ENCODE data around the gene RPS25. TPM values are rescaled to one million over a fixed set of nuclear protein-coding genes. Genes with fewer than 3 reads are reported as not detected.

RPS25 gene
- total and polyA plus RNA-seq, 2 experiments from 2014 or later, result 1,058 to 1,502 TPM

- 90% methylated on average over 9 of the region's 9 CpGs for WGBS (ENCODE audit: low lambda C conversion rate, missing lambda C conversion rate)
Observed at GRCh38 chr11:119027561-119028345, 9.6 kb upstream of the RPS25 start.

GRCh38 chr11:119026970-119027369 lies 8.8 kb upstream of the RPS25 start:
- no peaks in the 10 kb centered on the region for H3K27me3 ChIP-seq
- H3K27ac ChIP-seq, result peak overlapping the region; percentile 91
- H3K36me3 ChIP-seq (replicated peaks; ENCODE audit: insufficient read depth, low read depth), result no peaks in the 10 kb centered on the region
- 66% methylated on average over 2 of the region's 2 CpGs for WGBS (ENCODE audit: low lambda C conversion rate, missing lambda C conversion rate)
- TF ChIP-seq EZH2phosphoT487 (IDR thresholded peaks at IDR 0.05; ENCODE audit: low read depth, severe bottlenecking, unreplicated experiment) (no peak), EZH2 (IDR thresholded peaks at IDR 0.05; ENCODE audit: borderline replicate concordance) (no peak), CTCF (IDR thresholded peaks at IDR 0.05; ENCODE audit: poor library complexity) (no peak)
- DNase-seq (ENCODE audit: low spot score), result peak; percentile 66
- peaks cover 50% of the 10 kb centered on the region for H3K79me2 ChIP-seq
- H3K9me3 ChIP-seq (ENCODE audit: low read depth), result no peaks in the 10 kb centered on the region
- H3K9me2 ChIP-seq (replicated peaks; ENCODE audit: insufficient read depth), result no peaks in the 10 kb centered on the region
- H3K4me3 ChIP-seq, result no peak overlapping the region
- H3K4me1 ChIP-seq (ENCODE audit: insufficient read depth), result peaks cover 58% of the 10 kb centered on the region
- H3K4me2 ChIP-seq, result peak overlapping the region; percentile 98
- H2AFZ ChIP-seq, result no peak overlapping the region
- no peaks in the 10 kb centered on the region for H4K20me1 ChIP-seq (ENCODE audit: insufficient read depth, poor library complexity, severe bottlenecking)

More at GRCh38 chr11:119027561-119028345, 9.6 kb upstream of the RPS25 start:
- no peaks in the 10 kb centered on the region for H3K27me3 ChIP-seq
- H3K4me3 ChIP-seq, result peak overlapping the region; percentile 11
- H3K4me1 ChIP-seq (ENCODE audit: insufficient read depth), result peaks cover 57% of the 10 kb centered on the region
- H2AFZ ChIP-seq, result no peak overlapping the region
- DNase-seq (ENCODE audit: low spot score), result no peak
- no peaks in the 10 kb centered on the region for H3K9me3 ChIP-seq (ENCODE audit: low read depth)
- peak overlapping the region; percentile 91 for H3K27ac ChIP-seq
- H3K79me2 ChIP-seq, result peaks cover 50% of the 10 kb centered on the region
- H3K36me3 ChIP-seq (replicated peaks; ENCODE audit: insufficient read depth, low read depth), result no peaks in the 10 kb centered on the region
- TF ChIP-seq CTCF (IDR thresholded peaks at IDR 0.05; ENCODE audit: poor library complexity), result no peak
- H4K20me1 ChIP-seq (ENCODE audit: insufficient read depth, poor library complexity, severe bottlenecking), result no peaks in the 10 kb centered on the region
- no peaks in the 10 kb centered on the region for H3K9me2 ChIP-seq (replicated peaks; ENCODE audit: insufficient read depth)
- peak overlapping the region; percentile 98 for H3K4me2 ChIP-seq

- no peak overlapping the region for H3K4me3 ChIP-seq
- 88% methylated on average over 16 of the region's 16 CpGs for WGBS (ENCODE audit: low lambda C conversion rate, missing lambda C conversion rate)
- peak overlapping the region; percentile 67 for H3K27ac ChIP-seq
- no peaks in the 10 kb centered on the region for H4K20me1 ChIP-seq (ENCODE audit: insufficient read depth, poor library complexity, severe bottlenecking)
- H3K27me3 ChIP-seq, result no peaks in the 10 kb centered on the region
- H3K4me1 ChIP-seq (ENCODE audit: insufficient read depth), result peaks cover 66% of the 10 kb centered on the region
- no peak overlapping the region for H2AFZ ChIP-seq
- peak overlapping the region; percentile 98 for H3K4me2 ChIP-seq
- TF ChIP-seq CTCF (IDR thresholded peaks at IDR 0.05; ENCODE audit: poor library complexity), result no peak
- TF ChIP-seq EZH2 (IDR thresholded peaks at IDR 0.05; ENCODE audit: borderline replicate concordance), result no peak
- no peak for TF ChIP-seq EZH2phosphoT487 (IDR thresholded peaks at IDR 0.05; ENCODE audit: low read depth, severe bottlenecking, unreplicated experiment)
- H3K79me2 ChIP-seq, result peaks cover 52% of the 10 kb centered on the region
- no peaks in the 10 kb centered on the region for H3K9me2 ChIP-seq (replicated peaks; ENCODE audit: insufficient read depth)
- no peaks in the 10 kb centered on the region for H3K36me3 ChIP-seq (replicated peaks; ENCODE audit: insufficient read depth, low read depth)
- no peaks in the 10 kb centered on the region for H3K9me3 ChIP-seq (ENCODE audit: low read depth)
- DNase-seq (ENCODE audit: low spot score), result peak; percentile 24
Observed at GRCh38 chr11:119025978-119026766, 8.0 kb upstream of the RPS25 start.

Measured in hepatocyte (in vitro differentiated cells).